GM23248 (cell line): ENCODE results near the gene SLFN11.

ENCODE experiments used
- EZH2 ChIP-seq: fragments of 200-600 bp; sonication (generic); IDR thresholded peaks from 2 replicates; pipeline ENCODE4 v1.6.1; 2018; ENCODE audit warnings: antibody characterized with exemption, mild to moderate bottlenecking; ENCODE audit not compliant: insufficient read depth, poor library complexity, severe bottlenecking
- EZH2phosphoT487 ChIP-seq: fragments of 200-600 bp; sonication (generic); IDR thresholded peaks from 2 replicates; pipeline ENCODE4 v1.6.1; 2018; ENCODE audit warnings: antibody characterized with exemption, moderate library complexity, mild to moderate bottlenecking, low read depth; ENCODE audit not compliant: insufficient read depth

DNA sequence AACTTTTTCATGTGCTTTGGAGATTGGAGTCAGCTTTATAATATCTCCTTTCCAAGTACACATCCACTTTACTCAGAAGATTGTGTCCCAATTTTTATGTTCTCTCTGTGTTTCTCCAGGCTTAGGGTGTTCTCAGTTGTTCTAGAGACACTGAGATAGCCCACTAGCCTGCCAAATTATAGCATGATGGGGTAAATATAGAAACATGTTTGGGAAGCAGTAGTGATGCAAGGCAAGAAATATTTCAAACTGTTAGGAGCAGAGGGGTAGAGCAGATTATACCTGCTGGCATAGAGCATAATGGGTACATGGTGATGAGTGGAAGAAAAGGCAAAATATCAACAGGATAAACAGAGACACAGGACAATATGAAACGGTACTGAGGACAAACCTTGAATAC is 12.4 kb downstream of the SLFN11 start:
- TF ChIP-seq EZH2: no peak
- TF ChIP-seq EZH2phosphoT487: no peak
